Erythroblast (primary cell): Measurements from ENCODE around the gene FBXL7.

ENCODE experiments used
- GATA1 ChIP-seq: IDR thresholded peaks from 2 replicates; pipeline ENCODE4 v1.6.1; 2011; ENCODE audit warnings: low read depth, mild to moderate bottlenecking, control low read depth, low read length, moderate library complexity
- POLR2A ChIP-seq: IDR thresholded peaks from 2 replicates; pipeline ENCODE4 v1.6.1; 2011; ENCODE audit warnings: mild to moderate bottlenecking, low read length

DNA sequence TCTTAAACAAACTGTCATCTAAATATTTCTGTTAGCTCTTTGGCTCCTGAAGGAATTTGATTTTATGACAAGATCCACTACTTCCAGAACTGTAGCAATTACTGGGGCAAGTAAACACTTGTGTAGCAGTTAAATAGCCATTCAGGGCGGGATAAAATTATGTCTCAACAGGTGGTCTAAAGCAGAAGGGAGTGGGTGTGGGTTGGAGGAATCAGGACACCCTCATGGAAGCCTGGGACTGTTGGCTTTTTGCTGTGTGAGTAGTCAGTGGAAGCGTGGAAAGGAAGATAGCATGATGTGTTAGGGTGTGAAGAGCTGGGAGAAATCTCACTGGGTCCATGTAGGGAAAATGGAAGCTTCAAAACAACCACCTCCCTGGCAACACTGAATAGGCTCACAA lies 127.1 kb downstream of the FBXL7 start:
- no peak for TF ChIP-seq POLR2A
- TF ChIP-seq GATA1: no peak
